Activated CD4-positive, alpha-beta T cell treated with anti-CD3 and anti-CD28 coated beads, Interleukin-2, amount 50 U/mL, for 4 hours (primary cell): ENCODE results near the gene NGEF.
"Not testable (repeated sequence)": the region's sequence is repeated elsewhere in the genome, so short reads cannot be mapped to it uniquely, and the experiment has no call there.

Experiments
- DNase-seq, 2 experiments: peaks; one replicate each; pipeline ENCODE4 v3.0.0-alpha.2; 2020

Gene NGEF

DNA sequence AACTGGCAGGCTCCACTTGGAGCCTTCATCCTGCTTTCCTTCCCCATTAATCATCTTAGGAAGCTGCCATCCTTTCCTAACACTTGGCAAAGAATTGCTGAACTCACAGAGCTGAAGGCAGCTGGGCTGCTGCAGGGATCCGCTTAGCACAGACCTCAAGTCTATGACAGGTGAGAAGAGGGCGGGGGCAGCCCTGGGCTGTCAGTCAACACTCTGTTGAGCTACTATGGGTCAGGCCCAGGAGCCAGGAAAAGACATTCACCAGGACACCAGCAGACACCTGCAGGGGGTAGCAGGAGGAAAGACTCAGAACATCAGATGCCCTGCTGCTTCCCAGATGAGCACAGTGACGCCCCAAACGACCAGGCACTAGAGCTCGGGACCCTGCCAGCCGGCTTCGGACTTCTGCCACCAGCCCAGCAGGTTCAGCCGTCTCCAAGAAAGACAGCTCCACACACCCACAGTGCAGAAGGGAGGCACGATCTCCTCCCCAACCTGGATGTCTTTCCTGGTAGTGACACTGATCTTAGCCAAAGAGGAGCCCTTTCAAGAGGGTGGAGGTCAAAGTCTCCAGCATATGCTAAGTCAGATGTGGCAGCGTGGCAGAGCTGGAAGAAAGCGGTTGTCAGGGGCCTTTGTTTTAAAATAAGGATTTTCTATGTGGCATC is 87.8 kb downstream of the NGEF start:
- DNase-seq, result no peak

DNA sequence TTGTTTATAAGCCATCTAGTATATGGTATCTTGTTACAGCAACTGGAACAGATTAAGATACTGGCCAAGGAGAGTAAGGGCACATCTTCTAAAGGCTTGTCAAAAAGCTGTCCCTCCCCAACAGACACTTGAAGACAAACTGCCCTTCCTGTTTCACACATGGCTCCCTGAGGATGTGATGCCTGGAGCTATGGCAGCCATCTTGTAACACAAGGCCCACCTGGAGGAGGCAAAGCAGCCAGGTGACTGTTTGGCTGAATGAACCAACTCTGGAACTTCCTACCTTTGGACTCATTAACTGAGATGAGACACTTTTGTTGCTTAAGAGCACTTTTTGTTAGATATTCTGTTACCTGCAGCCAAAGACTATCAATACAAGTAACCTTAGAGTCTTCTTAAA is 88.6 kb downstream of the NGEF start:
- no peak for DNase-seq

DNA sequence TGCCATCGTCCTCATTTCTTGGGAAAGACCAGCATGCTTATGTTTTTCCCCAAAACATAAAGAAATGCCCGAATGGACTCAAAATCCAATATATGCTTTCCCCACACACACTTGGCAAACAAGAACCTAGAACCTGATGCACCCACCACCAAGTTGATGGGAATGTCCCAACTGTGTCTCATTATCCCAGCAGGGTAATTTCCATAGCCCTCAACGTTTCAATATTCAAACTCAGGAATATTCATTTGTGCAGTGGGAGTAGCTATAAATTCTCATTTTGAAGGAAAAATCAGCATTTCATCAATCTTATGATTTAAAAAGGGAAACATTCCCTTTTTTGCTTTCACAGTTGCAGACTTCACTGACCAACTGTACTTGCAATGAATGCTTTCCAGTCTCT is 92.3 kb downstream of the NGEF start:
- DNase-seq, result no peak

DNA sequence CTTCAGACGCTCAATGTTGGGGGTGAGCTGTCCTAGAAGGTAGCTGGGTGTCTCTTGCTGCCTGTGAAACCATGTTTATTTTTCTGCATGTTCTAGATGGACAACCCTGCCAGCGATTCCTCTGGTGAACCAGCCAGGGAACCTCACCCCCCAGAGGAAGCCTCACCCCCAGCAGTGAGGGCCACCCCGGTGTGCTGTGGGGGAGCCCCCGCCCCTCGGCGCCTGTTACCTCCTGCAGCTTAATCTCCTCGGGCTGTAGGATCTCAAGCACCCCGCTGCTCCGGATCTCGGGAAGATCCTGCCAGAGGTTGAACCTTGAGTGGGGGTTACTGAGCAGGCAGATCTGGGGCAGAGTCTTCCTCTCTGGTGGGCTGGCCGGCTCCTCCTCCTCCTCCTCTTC is 93.0 kb downstream of the NGEF start:
- no peak for DNase-seq

DNA sequence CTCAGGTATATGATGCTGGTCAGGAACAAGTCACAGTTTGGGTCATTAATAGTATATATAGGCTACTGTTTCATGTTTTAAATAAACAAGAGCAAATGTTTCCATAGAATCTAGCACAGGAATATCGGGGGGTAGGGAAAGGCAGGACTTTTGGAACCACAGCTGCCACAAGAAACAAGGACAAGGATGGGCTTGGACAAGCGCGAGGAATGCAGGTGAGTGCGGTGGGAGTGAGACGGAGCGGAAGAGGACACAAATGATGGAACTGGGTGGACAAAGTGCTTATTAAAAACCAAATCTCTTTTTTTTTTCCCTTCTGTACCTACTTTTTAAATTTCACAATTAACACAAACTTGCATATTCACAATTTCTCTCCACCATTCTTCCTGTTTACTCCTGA is 93.9 kb downstream of the NGEF start:
- DNase-seq, result no peak

DNA sequence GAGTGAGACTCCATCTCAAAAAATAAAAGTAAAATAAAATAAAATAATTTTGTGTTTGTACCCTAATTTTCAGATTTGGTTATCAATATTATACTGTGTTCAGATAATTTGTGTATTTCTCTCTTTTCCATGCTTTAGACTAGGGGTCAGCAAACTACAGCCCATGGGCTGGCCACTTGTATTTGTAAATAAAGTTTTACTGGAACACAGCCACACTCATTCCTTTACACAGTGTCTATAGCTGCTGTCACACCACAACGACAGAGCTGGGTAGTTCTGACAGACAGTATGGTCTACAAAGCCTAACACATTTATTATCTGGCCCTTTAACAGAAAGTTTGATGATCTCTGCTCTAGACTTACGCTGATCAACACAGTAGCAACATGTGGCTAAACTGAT is 99.2 kb downstream of the NGEF start:
- no peak for DNase-seq

DNA sequence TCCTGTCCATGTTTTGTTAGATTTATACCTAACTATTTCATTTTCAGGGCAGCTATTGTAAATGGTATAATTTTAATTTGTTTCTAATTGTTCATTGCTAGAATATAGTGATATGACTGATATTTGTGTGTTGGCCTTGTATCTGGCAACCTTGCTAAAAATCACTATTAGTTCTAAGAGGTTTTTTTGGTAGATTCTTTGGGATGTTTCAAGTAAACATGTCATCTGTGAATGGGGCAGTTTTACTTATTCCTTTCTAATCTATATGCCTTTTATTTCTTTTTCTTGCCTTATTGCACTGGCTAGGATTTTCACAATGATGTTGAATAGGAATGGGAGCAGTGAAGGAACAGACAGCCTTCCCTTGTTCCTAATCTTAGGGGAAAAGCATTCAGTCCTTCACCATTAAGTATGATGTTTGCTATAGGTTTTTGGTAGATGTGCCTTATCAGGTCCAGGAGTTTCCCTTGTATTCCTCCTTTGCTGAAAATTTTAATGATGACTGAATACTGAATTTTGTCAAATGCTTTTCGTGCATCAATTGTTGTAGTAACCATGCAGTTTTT is 101.3 kb downstream of the NGEF start:
- DNase-seq, result no peak

- no peak for DNase-seq
Measured at GRCh38 chr2:232910376-232910775, 102.7 kb downstream of the NGEF start.

- DNase-seq, result no peak
Measured at GRCh38 chr2:232908695-232909094, 104.4 kb downstream of the NGEF start.

- DNase-seq, result not testable (repeated sequence)
Measured at GRCh38 chr2:232907718-232908085, 105.4 kb downstream of the NGEF start.

- not testable (repeated sequence) for DNase-seq
Measured at GRCh38 chr2:232906867-232907717, 106.0 kb downstream of the NGEF start.

DNA sequence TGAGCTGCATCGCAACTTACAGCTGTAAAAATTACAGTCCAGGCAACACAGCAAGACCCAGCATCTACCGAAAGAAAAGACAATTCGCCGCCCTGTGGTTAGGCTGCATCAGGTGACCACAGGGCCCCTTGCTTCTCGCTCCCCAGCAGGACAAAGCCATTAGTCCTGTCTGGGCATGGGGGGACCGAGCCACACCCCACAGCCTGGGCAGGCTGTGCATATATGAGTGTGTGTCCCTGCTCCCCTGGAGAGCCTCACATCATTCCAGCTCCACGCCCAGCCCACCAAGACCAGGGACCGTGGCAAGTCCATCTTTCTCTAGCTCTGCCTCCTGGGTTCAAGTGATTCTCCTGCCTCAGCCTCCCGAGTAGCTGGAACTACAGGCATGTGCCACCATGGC is 109.1 kb downstream of the NGEF start:
- DNase-seq, result no peak

- no peak for DNase-seq
Measured at GRCh38 chr2:232901736-232902578, 111.1 kb downstream of the NGEF start.

DNA sequence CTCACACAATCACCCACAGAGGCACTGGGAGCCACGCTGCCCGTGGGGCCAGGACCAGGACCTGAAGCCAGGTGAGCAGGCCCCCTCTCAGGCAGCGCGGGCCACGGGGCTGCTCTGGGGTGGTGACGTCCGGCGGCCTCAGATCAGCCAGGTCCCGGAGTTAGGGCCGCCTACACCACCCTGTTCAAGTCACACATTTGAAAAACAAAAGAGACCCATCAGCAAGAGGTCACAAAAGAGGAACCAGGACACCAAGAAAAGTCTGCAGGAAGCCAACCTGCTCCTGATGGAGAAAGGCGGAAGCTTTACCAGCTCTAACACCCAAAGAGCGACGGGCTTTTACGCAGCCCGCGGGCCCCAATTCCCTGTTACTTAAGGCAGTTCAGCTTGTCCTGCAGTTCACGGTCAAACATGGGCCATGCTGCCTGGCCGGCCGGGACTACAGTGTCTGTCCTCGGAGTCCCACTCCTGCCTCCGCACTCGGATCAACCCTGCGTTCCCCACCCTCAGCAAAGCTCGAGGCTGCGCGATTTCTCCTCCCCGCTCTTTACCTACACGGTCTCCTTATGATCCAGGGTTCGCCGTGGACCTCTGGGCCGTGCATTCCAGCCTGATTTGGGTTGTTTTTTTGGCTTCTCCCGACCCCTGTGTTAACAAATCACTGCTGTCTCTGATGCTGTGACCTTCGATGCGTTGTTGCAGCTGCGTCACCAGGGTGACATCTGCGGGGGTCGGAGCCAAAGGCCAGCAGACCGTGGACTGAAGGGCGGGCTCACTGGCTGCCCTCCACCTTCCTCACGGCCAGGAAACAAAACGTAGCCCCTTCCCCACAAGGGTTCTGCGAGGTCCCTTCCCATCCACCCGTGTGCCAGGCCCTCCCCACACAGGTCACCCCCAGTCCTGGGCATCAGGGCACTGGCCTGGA is 112.0 kb downstream of the NGEF start:
- DNase-seq, result no peak

GRCh38 chr2:232898592-232899543 is 114.2 kb downstream of the NGEF start:
- DNase-seq, result no peak

- DNase-seq, result no peak
Measured at GRCh38 chr2:232897598-232898408, 115.3 kb downstream of the NGEF start.

DNA sequence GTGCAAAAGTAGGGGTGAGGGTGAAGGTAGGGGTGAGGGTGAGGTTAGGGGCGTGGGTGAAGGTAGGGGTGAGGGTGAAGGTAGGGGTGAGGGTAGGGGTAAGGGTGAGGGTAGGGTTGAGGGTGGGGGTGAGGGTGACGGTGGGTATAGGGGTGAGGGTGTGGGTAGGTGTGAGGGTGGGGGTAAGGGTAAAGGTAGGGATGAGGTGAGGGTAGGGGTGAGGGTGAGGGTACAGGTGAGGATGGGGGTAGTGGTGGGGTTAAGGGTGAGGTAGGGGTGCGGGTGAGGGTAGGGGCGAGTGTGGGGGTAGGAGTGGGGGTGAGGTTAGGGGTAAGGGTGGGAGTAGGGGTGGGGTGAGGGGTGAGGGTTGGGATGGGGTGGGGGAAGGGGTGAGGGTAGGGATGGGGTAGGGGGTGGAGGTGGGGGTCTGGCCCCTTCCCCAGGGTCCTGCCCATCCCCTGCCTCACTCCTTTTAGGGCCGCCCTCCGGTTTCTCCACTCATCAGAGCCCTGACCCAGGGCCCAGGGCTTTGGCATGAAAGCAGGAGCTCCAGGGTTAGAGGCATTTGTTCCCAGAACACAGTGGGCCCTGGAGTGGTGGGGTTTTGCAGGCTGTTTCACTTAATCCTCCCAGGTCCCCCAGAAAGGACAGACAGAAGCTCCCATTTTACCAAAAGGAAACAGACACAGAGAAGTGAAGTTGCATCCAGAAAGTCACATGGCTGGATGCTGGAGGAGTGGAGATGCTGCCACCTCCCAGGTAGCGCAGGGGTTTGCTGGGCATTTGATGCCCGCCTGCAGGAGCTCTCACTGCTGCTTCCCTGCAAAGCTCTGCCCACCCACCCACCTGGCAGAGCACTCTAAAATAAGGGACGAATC is 116.1 kb downstream of the NGEF start:
- no peak for DNase-seq

DNA sequence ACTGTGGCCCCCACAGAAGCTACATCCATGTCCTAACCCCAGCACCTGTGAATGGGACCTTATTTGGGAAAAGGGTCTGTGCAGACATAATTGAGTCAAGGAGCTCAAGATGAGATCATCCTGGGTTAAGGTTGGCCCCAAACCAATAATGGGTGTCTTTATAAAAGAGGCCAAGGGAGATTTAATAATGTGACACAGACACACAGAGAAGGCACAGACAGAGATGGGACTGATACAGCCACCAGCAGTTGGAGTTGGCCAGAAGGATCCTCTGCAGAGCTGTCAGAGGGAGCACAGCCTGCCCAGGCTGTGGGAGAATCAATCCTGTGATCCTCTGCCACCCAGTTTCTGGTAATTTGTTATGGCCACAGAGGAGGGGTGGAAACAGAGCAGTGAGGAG is 116.9 kb downstream of the NGEF start:
- no peak for DNase-seq

DNA sequence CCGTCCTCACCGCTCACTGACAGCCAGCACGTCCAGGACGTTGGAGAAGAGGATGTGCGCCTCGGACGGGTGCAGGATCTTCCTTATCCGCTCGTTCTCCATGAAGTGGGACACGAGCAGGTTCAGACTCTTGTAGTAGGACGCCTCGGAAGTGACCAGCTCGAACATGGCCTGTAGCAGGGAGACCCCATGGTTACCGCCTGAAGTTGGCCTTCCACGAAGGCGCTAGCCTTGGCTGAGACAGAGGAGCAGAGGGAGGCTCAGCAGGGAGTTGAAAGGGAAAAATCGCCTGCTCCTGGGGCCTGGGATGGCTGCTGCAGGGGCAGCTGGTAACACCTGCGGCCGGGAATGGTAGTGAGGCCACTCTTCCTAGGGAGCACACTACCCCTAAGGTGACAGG is 118.3 kb downstream of the NGEF start:
- DNase-seq, result no peak
